Endothelial cell (in vitro differentiated cells): Measurements from ENCODE around the gene SRRM2. TPM values are rescaled to one million over a fixed set of nuclear protein-coding genes. Genes with fewer than 3 reads are reported as not detected.

ENCODE experiments used
- DNase-seq: peaks from one replicate; pipeline ENCODE4 v3.0.0; 2021; ENCODE audit warnings: low spot score
- H3K27ac Mint-ChIP-seq: one replicate; pipeline ENCODE4 v1.8.0; 2021; ENCODE audit warnings: mixed read lengths, inconsistent platforms; ENCODE audit not compliant: unreplicated experiment
- H3K27me3 Mint-ChIP-seq: one replicate; pipeline ENCODE4 v1.8.0; 2021; ENCODE audit warnings: mild to moderate bottlenecking, moderate library complexity, mixed read lengths, inconsistent platforms; ENCODE audit not compliant: unreplicated experiment
- H3K36me3 Mint-ChIP-seq: one replicate; pipeline ENCODE4 v1.8.0; 2021; ENCODE audit warnings: mild to moderate bottlenecking, low read depth, mixed read lengths, inconsistent platforms; ENCODE audit not compliant: unreplicated experiment
- H3K4me1 Mint-ChIP-seq: one replicate; pipeline ENCODE4 v1.8.0; 2021; ENCODE audit warnings: mild to moderate bottlenecking, mixed read lengths, inconsistent platforms; ENCODE audit not compliant: unreplicated experiment
- H3K4me3 Mint-ChIP-seq: one replicate; pipeline ENCODE4 v1.8.0; 2021; ENCODE audit warnings: mild to moderate bottlenecking, mixed read lengths, inconsistent platforms; ENCODE audit not compliant: unreplicated experiment
- H3K9me3 Mint-ChIP-seq: one replicate; pipeline ENCODE4 v1.8.0; 2021; ENCODE audit warnings: mixed read lengths, inconsistent platforms; ENCODE audit not compliant: unreplicated experiment
- total RNA-seq: library from RNA; stranded (reverse); fragmentation: NEBNext Ultra II Directional; extraction: Animal tissue kit (Norgen Biotek cat#: 25700); gene quantifications from one replicate; pipeline ENCODE4 v1.2.1, GENCODE V29; 2021; ENCODE audit not compliant: unreplicated experiment
- TF ChIP-seq, protein P1 (sequence below): fragments of 200-600 bp; sonication (generic); IDR thresholded peaks from one replicate; pipeline ENCODE4 v1.5.0; 2021; ENCODE audit warnings: antibody characterized with exemption; ENCODE audit not compliant: unreplicated experiment

The SRRM2 gene
- total RNA-seq, 1 donor from 2014 or later, result 456 TPM

DNA sequence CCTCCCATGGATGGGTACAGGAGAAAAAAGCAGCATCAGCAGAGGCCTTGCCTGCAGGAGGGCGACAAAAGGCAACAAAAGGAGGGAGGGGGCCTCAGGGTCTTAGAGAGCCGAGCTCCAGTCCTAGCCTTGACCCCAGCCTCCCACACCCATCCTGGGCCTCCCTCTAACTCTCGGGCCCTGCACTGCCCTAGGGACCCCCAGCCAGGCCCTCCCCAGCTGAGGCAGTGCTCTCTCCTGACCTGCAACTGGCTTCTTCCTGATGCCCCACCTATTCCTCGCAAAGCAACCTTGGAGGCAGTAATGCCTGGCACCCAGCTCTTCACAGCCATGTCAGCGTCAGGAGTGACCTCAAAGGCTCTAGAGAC, 15.2 kb upstream of the SRRM2 start:
- H3K4me3 Mint-ChIP-seq, result no peak overlapping the region
- H3K36me3 Mint-ChIP-seq, result no peaks in the 10 kb centered on the region
- no peak overlapping the region for H3K27ac Mint-ChIP-seq
- peaks cover 2% of the 10 kb centered on the region for H3K27me3 Mint-ChIP-seq
- no peaks in the 10 kb centered on the region for H3K9me3 Mint-ChIP-seq
- peaks cover 4% of the 10 kb centered on the region for H3K4me1 Mint-ChIP-seq
- DNase-seq, result no peak
- TF ChIP-seq, protein P1, sequence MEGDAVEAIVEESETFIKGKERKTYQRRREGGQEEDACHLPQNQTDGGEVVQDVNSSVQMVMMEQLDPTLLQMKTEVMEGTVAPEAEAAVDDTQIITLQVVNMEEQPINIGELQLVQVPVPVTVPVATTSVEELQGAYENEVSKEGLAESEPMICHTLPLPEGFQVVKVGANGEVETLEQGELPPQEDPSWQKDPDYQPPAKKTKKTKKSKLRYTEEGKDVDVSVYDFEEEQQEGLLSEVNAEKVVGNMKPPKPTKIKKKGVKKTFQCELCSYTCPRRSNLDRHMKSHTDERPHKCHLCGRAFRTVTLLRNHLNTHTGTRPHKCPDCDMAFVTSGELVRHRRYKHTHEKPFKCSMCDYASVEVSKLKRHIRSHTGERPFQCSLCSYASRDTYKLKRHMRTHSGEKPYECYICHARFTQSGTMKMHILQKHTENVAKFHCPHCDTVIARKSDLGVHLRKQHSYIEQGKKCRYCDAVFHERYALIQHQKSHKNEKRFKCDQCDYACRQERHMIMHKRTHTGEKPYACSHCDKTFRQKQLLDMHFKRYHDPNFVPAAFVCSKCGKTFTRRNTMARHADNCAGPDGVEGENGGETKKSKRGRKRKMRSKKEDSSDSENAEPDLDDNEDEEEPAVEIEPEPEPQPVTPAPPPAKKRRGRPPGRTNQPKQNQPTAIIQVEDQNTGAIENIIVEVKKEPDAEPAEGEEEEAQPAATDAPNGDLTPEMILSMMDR, result no peak

GRCh38 chr16:2737895-2738418, 14.5 kb upstream of the SRRM2 start:
- H3K4me1 Mint-ChIP-seq, result peaks cover 4% of the 10 kb centered on the region
- peaks cover 2% of the 10 kb centered on the region for H3K27me3 Mint-ChIP-seq
- no peak overlapping the region for H3K4me3 Mint-ChIP-seq
- TF ChIP-seq, protein P1, result no peak
- no peak overlapping the region for H3K27ac Mint-ChIP-seq
- no peak for DNase-seq
- H3K9me3 Mint-ChIP-seq, result no peaks in the 10 kb centered on the region
- H3K36me3 Mint-ChIP-seq, result no peaks in the 10 kb centered on the region

DNA sequence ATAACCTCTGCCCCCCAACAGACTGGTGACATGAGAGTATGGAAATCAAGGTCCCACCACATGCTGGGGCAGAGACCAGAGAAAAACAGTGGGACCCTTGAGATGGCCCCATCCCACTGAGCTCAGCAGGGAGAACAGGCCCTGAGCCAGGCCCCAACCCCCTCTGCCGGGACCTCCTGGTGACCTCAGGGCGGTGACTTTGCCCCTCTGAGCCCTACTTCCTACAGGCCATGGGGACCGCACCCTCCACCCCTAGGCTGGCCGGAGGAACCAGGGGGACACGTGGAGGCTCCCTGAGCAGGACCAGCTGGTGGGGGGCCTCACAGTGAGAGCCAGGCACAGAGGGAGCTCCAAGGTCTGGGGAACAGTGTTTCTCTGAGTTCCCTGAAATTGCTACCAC, 13.8 kb upstream of the SRRM2 start:
- Mint-ChIP-seq H3K27ac (no peak overlapping the region), H3K4me3 (no peak overlapping the region)

GRCh38 chr16:2739625-2740430, 12.6 kb upstream of the SRRM2 start:
- no peaks in the 10 kb centered on the region for H3K9me3 Mint-ChIP-seq

More for the DNA sequence above, 13.8 kb upstream of the SRRM2 start:
- no peak for DNase-seq
- Mint-ChIP-seq H3K36me3 (no peaks in the 10 kb centered on the region), H3K4me1 (peaks cover 4% of the 10 kb centered on the region), H3K27me3 (peaks cover 2% of the 10 kb centered on the region), H3K9me3 (no peaks in the 10 kb centered on the region)
- TF ChIP-seq, protein P1, result no peak

More at GRCh38 chr16:2739625-2740430, 12.6 kb upstream of the SRRM2 start:
- no peaks in the 10 kb centered on the region for H3K36me3 Mint-ChIP-seq
- H3K4me3 Mint-ChIP-seq, result no peak overlapping the region
- H3K27me3 Mint-ChIP-seq, result peaks cover 4% of the 10 kb centered on the region
- H3K27ac Mint-ChIP-seq, result no peak overlapping the region
- TF ChIP-seq, protein P1, result no peak
- H3K4me1 Mint-ChIP-seq, result peaks cover 4% of the 10 kb centered on the region
- DNase-seq, result no peak
